ENCODE measurements around the gene MBNL2. TPM values are rescaled to one million over a fixed set of nuclear protein-coding genes. Genes with fewer than 3 reads are reported as not detected.

The MBNL2 gene
- total and polyA plus RNA-seq, 2 of the 4 experiments (the other 2 are of a cell fraction): 26.9 to 103 TPM

DNA sequence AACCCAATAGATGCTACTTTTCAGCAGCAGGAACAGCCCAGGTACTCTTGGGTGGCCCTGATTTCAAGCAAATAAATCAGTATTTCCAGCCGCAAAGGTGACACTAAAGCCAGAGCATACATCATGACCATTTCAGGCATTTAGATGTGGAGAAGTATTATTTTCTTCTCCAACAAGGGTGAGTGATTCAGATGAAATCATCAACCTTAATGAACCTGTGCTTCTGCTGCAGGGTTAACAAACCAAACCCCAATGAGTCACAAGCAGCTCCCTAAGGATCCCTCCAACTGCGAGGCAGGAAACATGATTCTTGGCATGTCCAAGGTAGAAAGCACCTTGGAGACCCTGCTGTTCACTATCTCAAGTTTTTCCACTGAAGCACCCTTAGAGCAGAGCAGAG, 32.7 kb downstream of the MBNL2 start:
- Histone ChIP-seq H2AK9ac (replicated peaks; ENCODE audit: low read depth, low read length, poor library complexity) (no peak overlapping the region), H4K5ac (ENCODE audit: low read depth, low read length) (peak overlapping the region; percentile 14), H4K8ac (ENCODE audit: low read depth in 2 of 2, low read length in 2 of 2) (peak overlapping the region; percentile 10 to 19; a peak in 3 of 4 replicates), H3K4me2 (ENCODE audit: low read depth, low read length) (peak overlapping the region; percentile 47), H3K9ac (ENCODE audit: low read depth, low read length) (no peak overlapping the region), H4K91ac (ENCODE audit: insufficient read depth, low read depth, low read length) (peak overlapping the region; percentile 39), H3K27ac (ENCODE audit: insufficient read depth, low read length) (peak overlapping the region; percentile 58; the same call in 1 of the 2 replicates), H2BK120ac (ENCODE audit: low read depth, low read length) (peak overlapping the region; percentile 10), H3K9me1 (ENCODE audit: insufficient read depth, low read length) (peaks cover 30% of the 10 kb centered on the region), H3K4me3 (ENCODE audit: insufficient read depth, low read depth, low read length) (no peak overlapping the region), H3K9me3 (ENCODE audit: control insufficient read depth, insufficient read depth, low read length) (no peaks in the 10 kb centered on the region), H3K4ac (ENCODE audit: low read depth, low read length) (peak overlapping the region; percentile 59; the same call in 1 of the 2 replicates), H2AFZ (replicated peaks; ENCODE audit: low read length, poor library complexity) (no peak overlapping the region), H2BK15ac (ENCODE audit: low read depth, low read length) (peak overlapping the region; percentile 23; the same call in 1 of the 3 replicates), H3K18ac (ENCODE audit: low read depth, low read length) (peak overlapping the region; percentile 14; the same call in 1 of the 2 replicates), H3K23ac (ENCODE audit: low read depth, low read length) (peak overlapping the region; percentile 5), H3K56ac (ENCODE audit: extremely low read depth, insufficient read depth, low read length) (no peak overlapping the region), H3K14ac (replicated peaks; ENCODE audit: low read depth, low read length) (peak overlapping the region; percentile 24; the same call in 1 of the 2 replicates), H3K27me3 (ENCODE audit: control insufficient read depth, insufficient read depth, low read length) (no peaks in the 10 kb centered on the region), H2BK20ac (ENCODE audit: low read depth, low read length) (peak overlapping the region; percentile 28; the same call in 1 of the 2 replicates), H3K4me1 (ENCODE audit: control insufficient read depth, insufficient read depth, low read length) (peaks cover 39% of the 10 kb centered on the region), H2AK5ac (ENCODE audit: low read depth, low read length) (peak overlapping the region; percentile 40), H4K20me1 (ENCODE audit: insufficient read depth, low read length) (peaks cover 27% of the 10 kb centered on the region; the same call in 1 of the 2 replicates), H3K36me3 (ENCODE audit: control insufficient read depth, insufficient read depth, low read length) (no peaks in the 10 kb centered on the region), H2BK5ac (ENCODE audit: low read depth, low read length, poor library complexity, severe bottlenecking) (peak overlapping the region; percentile 93), H3K79me1 (ENCODE audit: low read depth in 1 of 2, low read length in 2 of 2) (peaks cover 17 to 62% of the 10 kb centered on the region in 2 experiments)
- no CpG with 5 or more reads among the region's 2 CpGs for WGBS, 2 experiments (ENCODE audit: extremely low coverage in 2 of 2, insufficient read length in 1 of 2)
- in situ Hi-C loops (cut with MboI; ENCODE audit: low sequenced_read_pairs): no loop called here
- TF ChIP-seq, protein P1, sequence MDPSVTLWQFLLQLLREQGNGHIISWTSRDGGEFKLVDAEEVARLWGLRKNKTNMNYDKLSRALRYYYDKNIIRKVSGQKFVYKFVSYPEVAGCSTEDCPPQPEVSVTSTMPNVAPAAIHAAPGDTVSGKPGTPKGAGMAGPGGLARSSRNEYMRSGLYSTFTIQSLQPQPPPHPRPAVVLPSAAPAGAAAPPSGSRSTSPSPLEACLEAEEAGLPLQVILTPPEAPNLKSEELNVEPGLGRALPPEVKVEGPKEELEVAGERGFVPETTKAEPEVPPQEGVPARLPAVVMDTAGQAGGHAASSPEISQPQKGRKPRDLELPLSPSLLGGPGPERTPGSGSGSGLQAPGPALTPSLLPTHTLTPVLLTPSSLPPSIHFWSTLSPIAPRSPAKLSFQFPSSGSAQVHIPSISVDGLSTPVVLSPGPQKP (IDR thresholded peaks at IDR 0.05; ENCODE audit: borderline replicate concordance, low read depth, low read length): no peak
- TF ChIP-seq CTCF (conservative IDR thresholded peaks at IDR 0.05; ENCODE audit: low read depth, low read length) (no peak), CEBPB (IDR thresholded peaks at IDR 0.05; ENCODE audit: low read depth, low read length) (peak; percentile 26; the same call in 1 of the 2 replicates), FOS (IDR thresholded peaks at IDR 0.05; ENCODE audit: low read depth, low read length) (peak; percentile 53; the same call in 1 of the 2 replicates), MAFK (IDR thresholded peaks at IDR 0.05; ENCODE audit: low read depth, low read length) (no peak), MXI1 (IDR thresholded peaks at IDR 0.05; ENCODE audit: borderline replicate concordance, low read depth, low read length) (no peak), RAD21 (IDR thresholded peaks at IDR 0.05; ENCODE audit: low read length) (0 out of 2 replicates have a peak, but pooled peaks have one; percentile 3), RFX5 (IDR thresholded peaks at IDR 0.05; ENCODE audit: low read depth, low read length) (no peak)
- dilution Hi-C loops (cut with HindIII; ENCODE audit: low sequenced_read_pairs, unreplicated experiment): no loop called here
- BruUV-seq (replicated peaks): no TSS peak
- ChIA-PET CTCF (interaction anchor here (1.0 to 1.2 kb wide), 2 partner anchors 12 to 145 kb away, joined by 3 read pairs; no protein-coding TSS in a partner anchor), POLR2A (ENCODE audit: unreplicated experiment) (no interaction called here)
- ATAC-seq (ENCODE audit: low read depth): no peak
- intact Hi-C loops (cut with micrococcal nuclease): no loop called here
- DNase-seq: peak; percentile 86

Measured in IMR-90 (cell line).